Measurements from ENCODE around the gene PITPNC1.

- TF ChIP-seq CTCF (IDR thresholded peaks at IDR 0.05): no peak
- no peak for TF ChIP-seq POLR2A (IDR thresholded peaks at IDR 0.05; ENCODE audit: low read depth)
Measured at GRCh38 chr17:67421869-67422273, 44.8 kb downstream of the PITPNC1 start.

All from esophagus muscularis mucosa (tissue), 3 donors.